Body of pancreas (tissue), 4 donors: ENCODE measurements around the gene NR2F1-AS1.
A peak's percentile ranks its signal among the peaks of the same experiment; 100 is the strongest.

Experiments used
- POLR2A ChIP-seq, 3 donors: fragments of 450-650 bp; IDR thresholded peaks; one replicate each; pipeline ENCODE4 v1.6.1; 2016; ENCODE audit warnings: antibody characterized with exemption in 3 of 3, mild to moderate bottlenecking in 2 of 3
- TF ChIP-seq, protein P1 (sequence below), 7 experiments: fragments of 450-650 bp in 4 of 7; fragments of 200-600 bp in 3 of 7; sonication (generic) in 3 of 7; IDR thresholded peaks; one replicate each; pipeline ENCODE4 v1.5.1; 2016 to 2019; ENCODE audit warnings: antibody characterized with exemption in 7 of 7

DNA sequence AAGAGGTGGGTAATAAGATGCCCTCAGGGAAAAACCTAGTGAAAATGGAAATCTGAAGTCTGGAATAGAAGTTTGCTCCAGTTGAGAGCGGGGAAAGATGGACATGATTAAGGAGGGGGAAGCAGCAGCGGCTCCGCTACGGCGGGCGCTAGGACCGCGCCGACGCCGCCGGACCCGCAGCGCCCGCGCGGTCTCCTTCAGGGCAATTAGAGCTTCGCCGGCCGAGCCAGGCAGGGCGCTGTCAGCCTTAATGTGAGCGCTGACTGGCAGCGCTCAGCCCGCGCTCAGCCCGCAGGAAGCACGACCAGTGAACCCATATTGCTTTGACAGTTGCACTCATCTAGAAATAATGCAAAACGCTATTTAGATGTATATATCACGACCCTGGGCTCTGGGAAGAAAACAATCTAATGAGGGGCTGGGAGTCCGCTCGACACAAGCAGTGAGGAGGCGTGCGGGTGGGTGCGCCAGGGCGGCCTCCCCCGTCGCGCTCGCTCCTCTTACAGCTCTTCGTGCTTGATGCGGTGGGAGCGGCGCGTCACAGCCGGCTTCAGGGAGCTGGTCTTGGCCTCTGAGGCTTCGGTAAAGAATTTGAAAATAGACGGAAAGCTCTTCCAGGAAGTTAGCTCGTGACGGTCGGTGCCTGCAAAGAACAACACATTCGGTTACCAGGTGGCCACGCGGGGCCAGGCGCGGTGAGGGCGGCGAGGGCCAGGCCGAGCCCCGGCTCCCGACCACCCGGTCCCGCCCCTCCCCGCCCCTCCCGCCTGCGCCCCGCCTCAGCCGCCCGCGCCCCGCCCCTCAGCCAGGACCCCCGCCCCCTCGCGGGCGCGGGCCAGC, 39.7 kb upstream of the NR2F1-AS1 start:
- TF ChIP-seq, protein P1, sequence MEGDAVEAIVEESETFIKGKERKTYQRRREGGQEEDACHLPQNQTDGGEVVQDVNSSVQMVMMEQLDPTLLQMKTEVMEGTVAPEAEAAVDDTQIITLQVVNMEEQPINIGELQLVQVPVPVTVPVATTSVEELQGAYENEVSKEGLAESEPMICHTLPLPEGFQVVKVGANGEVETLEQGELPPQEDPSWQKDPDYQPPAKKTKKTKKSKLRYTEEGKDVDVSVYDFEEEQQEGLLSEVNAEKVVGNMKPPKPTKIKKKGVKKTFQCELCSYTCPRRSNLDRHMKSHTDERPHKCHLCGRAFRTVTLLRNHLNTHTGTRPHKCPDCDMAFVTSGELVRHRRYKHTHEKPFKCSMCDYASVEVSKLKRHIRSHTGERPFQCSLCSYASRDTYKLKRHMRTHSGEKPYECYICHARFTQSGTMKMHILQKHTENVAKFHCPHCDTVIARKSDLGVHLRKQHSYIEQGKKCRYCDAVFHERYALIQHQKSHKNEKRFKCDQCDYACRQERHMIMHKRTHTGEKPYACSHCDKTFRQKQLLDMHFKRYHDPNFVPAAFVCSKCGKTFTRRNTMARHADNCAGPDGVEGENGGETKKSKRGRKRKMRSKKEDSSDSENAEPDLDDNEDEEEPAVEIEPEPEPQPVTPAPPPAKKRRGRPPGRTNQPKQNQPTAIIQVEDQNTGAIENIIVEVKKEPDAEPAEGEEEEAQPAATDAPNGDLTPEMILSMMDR (IDR thresholded peaks at IDR 0.05) = peak in 2 of 7 experiments; percentile 16 to 24
- peak in 2 of 3 donors; percentile 26 to 48 for TF ChIP-seq POLR2A (IDR thresholded peaks at IDR 0.05)
